B cell (primary cell): ENCODE measurements around the gene ASPRV1. TPM values are rescaled to one million over a fixed set of nuclear protein-coding genes. Genes with fewer than 3 reads are reported as not detected.

Source experiments
- ATAC-seq: fragments of 200-7000 bp; cut with Tn5 transposase; one replicate; pipeline ENCODE4 v1.10.0; 2021; ENCODE audit warnings: low read depth, mild to moderate bottlenecking, moderate number of reproducible peaks, moderate library complexity
- CTCF ChIA-PET: fragments of 350-600 bp; sonication (Branson Sonifier 250); formaldehyde crosslinking; loops from one replicate; lab custom pipeline; 2021; ENCODE audit warnings: antibody characterized with exemption, inconsistent platforms; lab: Charles Lee
- POLR2A ChIA-PET: fragments of 350-600 bp; sonication (Branson Sonifier 250); formaldehyde crosslinking; loops from one replicate; lab custom pipeline; 2021; ENCODE audit warnings: antibody characterized with exemption; lab: Charles Lee
- DNase-seq: peaks from one replicate; pipeline ENCODE4 v3.0.0; 2013
- H2AFZ ChIP-seq: 2 replicates; pipeline ENCODE4 v1.6.1; 2012; ENCODE audit warnings: mild to moderate bottlenecking, low read depth, low read length; ENCODE audit not compliant: insufficient read depth, poor library complexity, severe bottlenecking
- H3K27ac ChIP-seq, 2 donors: 1 replicate in 1 of 2; 2 replicates in 1 of 2; pipeline ENCODE4 v1.5.1; 2012 to 2013; ENCODE audit warnings: low read length in 2 of 2, mild to moderate bottlenecking in 2 of 2, moderate library complexity in 1 of 2
- H3K27me3 ChIP-seq, 4 experiments: fragments of 200-600 bp in 1 of 4; sonication (generic) in 1 of 4; replicated peaks in 1 of 4; 1 replicate in 2 of 4; 2 replicates in 2 of 4; pipeline versions ENCODE4 v1.6.1 to v1.7.0; 2013 to 2016; ENCODE audit warnings: low read length in 3 of 4, mild to moderate bottlenecking in 2 of 4, mixed read lengths in 1 of 4, moderate library complexity in 1 of 4; ENCODE audit not compliant: insufficient read depth in 4 of 4, control insufficient read depth in 3 of 4; ENCODE audit errors: control extremely low read depth in 1 of 4
- H3K36me3 ChIP-seq, 2 experiments: replicated peaks in 1 of 2; 1 replicate in 1 of 2; 2 replicates in 1 of 2; pipeline versions ENCODE4 v1.6.1 to v1.7.1; 2013; ENCODE audit warnings: low read length in 1 of 2; ENCODE audit not compliant: insufficient read depth in 2 of 2, control insufficient read depth in 1 of 2; ENCODE audit errors: control extremely low read depth in 1 of 2, extremely low read depth in 1 of 2
- H3K4me1 ChIP-seq, 2 donors: fragments of 200-600 bp in 1 of 2; sonication (generic) in 1 of 2; 1 replicate in 1 of 2; 2 replicates in 1 of 2; pipeline versions ENCODE4 v1.5.1 to v1.6.1; 2013 to 2017; ENCODE audit warnings: low read length in 2 of 2; ENCODE audit not compliant: control insufficient read depth in 2 of 2, insufficient read depth in 2 of 2
- H3K4me2 ChIP-seq: replicated peaks from 2 replicates; pipeline ENCODE3; 2012; ENCODE audit warnings: mild to moderate bottlenecking, low read depth, low read length; ENCODE audit not compliant: poor library complexity, severe bottlenecking
- H3K4me3 ChIP-seq, 5 experiments: fragments of 200-600 bp in 1 of 5; sonication (generic) in 1 of 5; 1 replicate in 3 of 5; 2 replicates in 2 of 5; pipeline versions ENCODE4 v1.5.1 to v1.7.0; 2011 to 2016; ENCODE audit warnings: low read length in 4 of 5, mild to moderate bottlenecking in 4 of 5, low read depth in 2 of 5, control low read depth in 1 of 5, moderate library complexity in 1 of 5; ENCODE audit not compliant: insufficient read depth in 1 of 5; ENCODE audit errors: control extremely low read depth in 1 of 5, extremely low read depth in 1 of 5
- H3K79me2 ChIP-seq: fragments of 200-600 bp; sonication (generic); one replicate; pipeline ENCODE4 v1.6.0; 2016; ENCODE audit warnings: low read length; ENCODE audit not compliant: control insufficient read depth, insufficient read depth
- H3K9ac ChIP-seq: fragments of 200-600 bp; sonication (generic); 2 replicates; pipeline ENCODE4 v1.6.1; 2017; ENCODE audit warnings: mild to moderate bottlenecking, low read length, moderate library complexity
- H3K9me3 ChIP-seq, 3 donors: one replicate each; pipeline versions ENCODE4 v1.6.1 to v1.7.1; 2013; ENCODE audit warnings: low read length in 2 of 3; ENCODE audit not compliant: control insufficient read depth in 2 of 3, insufficient read depth in 1 of 3; ENCODE audit errors: control extremely low read depth in 1 of 3
- H4K20me1 ChIP-seq: 2 replicates; pipeline ENCODE4 v1.6.0; 2012; ENCODE audit warnings: mild to moderate bottlenecking, low read length; ENCODE audit not compliant: insufficient read depth, control insufficient read depth, poor library complexity, severe bottlenecking
- H3K27ac Mint-ChIP-seq: one replicate; pipeline ENCODE4 v1.8.0; 2021; ENCODE audit warnings: mixed read lengths
- H3K27me3 Mint-ChIP-seq: one replicate; pipeline ENCODE4 v1.8.0; 2021; ENCODE audit warnings: mixed read lengths
- H3K4me1 Mint-ChIP-seq: one replicate; pipeline ENCODE4 v1.8.0; 2021; ENCODE audit warnings: mixed read lengths
- H3K4me3 Mint-ChIP-seq: one replicate; pipeline ENCODE4 v1.8.0; 2021; ENCODE audit warnings: mixed read lengths
- H3K9me3 Mint-ChIP-seq: one replicate; pipeline ENCODE4 v1.8.0; 2022; ENCODE audit warnings: mixed read lengths; ENCODE audit not compliant: insufficient read depth
- EZH2 ChIP-seq: IDR thresholded peaks from 2 replicates; pipeline ENCODE4 v1.6.1; 2012; ENCODE audit warnings: borderline replicate concordance, low read depth, mild to moderate bottlenecking, moderate library complexity, low read length; ENCODE audit not compliant: insufficient read depth, poor library complexity, severe bottlenecking
- WGBS: methylation state at CpG from one replicate; pipeline ENCODE4 v1.1.5; 2013; ENCODE audit warnings: missing lambda C conversion rate; ENCODE audit not compliant: insufficient coverage; 5-methylcytosine and 5-hydroxymethylcytosine counted together
- intact Hi-C: fragments of 100-400 bp; cut with micrococcal nuclease; formaldehyde crosslinking; loops from one replicate; pipeline ENCODE4 v1.10.0; 2022
- polyA plus RNA-seq: library from polyadenylated mRNA; depleted of rRNA; stranded (reverse); fragments of >200 nt; gene quantifications from 2 replicates; pipeline ENCODE4 v1.2.3, GENCODE V29; 2012
- total RNA-seq, 2 donors: library from RNA; stranded (reverse); fragments of 120-200 nt in 1 of 2; gene quantifications; 1 replicate in 1 of 2; 2 replicates in 1 of 2; pipeline versions ENCODE4 v1.2.3 to v1.2.4, GENCODE V29; 2013 to 2022
- TF ChIP-seq, protein P1 (sequence below): fragments of 200-600 bp; IDR thresholded peaks from one replicate; pipeline ENCODE4 v1.8.0; 2022; ENCODE audit warnings: antibody characterized with exemption, mild to moderate bottlenecking

ASPRV1 gene
- total and polyA plus RNA-seq, 2 donors (not counting 1 experiment from before 2014, with no cell fraction given), result 1.1 TPM

DNA sequence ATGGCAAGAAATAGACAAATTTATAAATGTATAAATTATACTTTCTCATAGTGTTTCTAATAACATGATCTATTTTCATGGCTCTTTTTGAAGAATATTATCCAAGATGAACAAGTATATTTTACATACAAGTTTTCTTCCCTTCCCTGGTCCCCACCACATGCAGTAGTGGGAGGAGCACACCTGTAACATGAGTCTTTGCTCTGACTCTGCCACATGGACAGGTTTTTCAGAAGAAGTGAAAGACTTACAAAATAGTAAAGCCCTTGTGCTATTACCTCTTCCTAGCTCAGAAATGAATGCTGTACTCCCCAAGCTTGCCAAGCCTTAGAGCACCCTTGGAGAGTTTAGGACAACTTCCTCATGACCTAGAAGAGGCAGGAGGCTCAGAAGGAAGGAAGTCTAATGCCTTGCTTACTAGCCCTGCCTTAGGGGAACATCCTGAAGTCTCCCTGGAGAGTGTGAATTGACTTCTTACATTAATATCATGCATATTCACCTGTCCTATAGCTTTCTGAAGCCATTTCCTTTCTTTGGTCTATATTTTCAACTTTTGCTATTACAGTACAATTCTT lies 28.1 kb downstream of the ASPRV1 start:
- peaks cover 8 to 42% of the 10 kb centered on the region in 2 experiments for H3K36me3 ChIP-seq
- ATAC-seq (no peak), DNase-seq (no peak)
- H3K4me3 ChIP-seq, result no peak overlapping the region
- H4K20me1 ChIP-seq, result peaks cover 6% of the 10 kb centered on the region
- H3K27ac Mint-ChIP-seq, result no peak overlapping the region
- no peaks in the 10 kb centered on the region for H3K9me3 ChIP-seq
- H3K4me1 ChIP-seq, result no peaks in the 10 kb centered on the region
- no peak for TF ChIP-seq EZH2
- TF ChIP-seq, protein P1, sequence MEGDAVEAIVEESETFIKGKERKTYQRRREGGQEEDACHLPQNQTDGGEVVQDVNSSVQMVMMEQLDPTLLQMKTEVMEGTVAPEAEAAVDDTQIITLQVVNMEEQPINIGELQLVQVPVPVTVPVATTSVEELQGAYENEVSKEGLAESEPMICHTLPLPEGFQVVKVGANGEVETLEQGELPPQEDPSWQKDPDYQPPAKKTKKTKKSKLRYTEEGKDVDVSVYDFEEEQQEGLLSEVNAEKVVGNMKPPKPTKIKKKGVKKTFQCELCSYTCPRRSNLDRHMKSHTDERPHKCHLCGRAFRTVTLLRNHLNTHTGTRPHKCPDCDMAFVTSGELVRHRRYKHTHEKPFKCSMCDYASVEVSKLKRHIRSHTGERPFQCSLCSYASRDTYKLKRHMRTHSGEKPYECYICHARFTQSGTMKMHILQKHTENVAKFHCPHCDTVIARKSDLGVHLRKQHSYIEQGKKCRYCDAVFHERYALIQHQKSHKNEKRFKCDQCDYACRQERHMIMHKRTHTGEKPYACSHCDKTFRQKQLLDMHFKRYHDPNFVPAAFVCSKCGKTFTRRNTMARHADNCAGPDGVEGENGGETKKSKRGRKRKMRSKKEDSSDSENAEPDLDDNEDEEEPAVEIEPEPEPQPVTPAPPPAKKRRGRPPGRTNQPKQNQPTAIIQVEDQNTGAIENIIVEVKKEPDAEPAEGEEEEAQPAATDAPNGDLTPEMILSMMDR, result no peak
- H3K27me3 ChIP-seq, result no peaks in the 10 kb centered on the region
- H3K27ac ChIP-seq, result no peak overlapping the region
- ChIA-PET POLR2A (no interaction called here), CTCF (interaction anchor here (0.7 kb wide), 1 partner anchor 19 kb away, joined by 3 read pairs; no protein-coding TSS in a partner anchor)
- peaks cover 7% of the 10 kb centered on the region for H3K79me2 ChIP-seq
- no peak overlapping the region for H3K4me2 ChIP-seq
- H3K4me1 Mint-ChIP-seq, result peaks cover 10% of the 10 kb centered on the region
- H3K9me3 Mint-ChIP-seq, result no peaks in the 10 kb centered on the region
- no peak overlapping the region for H3K4me3 Mint-ChIP-seq
- H3K27me3 Mint-ChIP-seq, result no peaks in the 10 kb centered on the region
- H2AFZ ChIP-seq, result no peak overlapping the region
- intact Hi-C loops, result no loop called here
- H3K9ac ChIP-seq, result no peak overlapping the region

DNA sequence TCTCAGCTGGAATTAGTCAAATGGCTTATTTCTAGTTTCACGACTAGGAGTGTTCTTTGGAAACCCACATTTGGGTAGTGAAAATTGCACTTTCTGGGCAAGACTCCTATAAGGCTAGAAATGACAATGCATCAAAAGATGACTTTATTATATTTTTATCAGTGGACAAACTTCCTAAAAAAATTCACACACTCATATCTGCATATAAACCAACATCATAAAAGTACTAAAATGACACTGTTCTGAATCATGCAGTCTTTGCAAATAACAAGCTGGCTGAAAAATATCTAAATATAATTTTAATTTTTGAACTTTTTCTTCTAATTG lies 28.9 kb downstream of the ASPRV1 start:
- Mint-ChIP-seq H3K27me3 (no peaks in the 10 kb centered on the region), H3K9me3 (no peaks in the 10 kb centered on the region), H3K27ac (no peak overlapping the region), H3K4me1 (peaks cover 10% of the 10 kb centered on the region), H3K4me3 (no peak overlapping the region)
- no peak overlapping the region for H3K4me3 ChIP-seq
- H3K27ac ChIP-seq, result no peak overlapping the region
- POLR2A ChIA-PET, result interaction anchor here (0.5 kb wide), 1 partner anchor 133 kb away, joined by 5 read pairs; no protein-coding TSS in a partner anchor
- H3K36me3 ChIP-seq, result peaks cover 8 to 42% of the 10 kb centered on the region in 2 experiments
- CTCF ChIA-PET, result interaction anchor here (0.5 to 0.7 kb wide), 2 partner anchors 19 to 134 kb away, joined by 3 to 4 read pairs; no protein-coding TSS in a partner anchor
- no peaks in the 10 kb centered on the region for H3K4me1 ChIP-seq
- no peak overlapping the region for H3K4me2 ChIP-seq
- ATAC-seq (no peak), DNase-seq (no peak)
- WGBS, result no CpG with 5 or more reads among the region's 1 CpG
- no peak overlapping the region for H3K9ac ChIP-seq
- peaks cover 7% of the 10 kb centered on the region for H3K79me2 ChIP-seq
- no peaks in the 10 kb centered on the region for H3K27me3 ChIP-seq
- H4K20me1 ChIP-seq, result peaks cover 6% of the 10 kb centered on the region
- intact Hi-C loops, result no loop called here
- TF ChIP-seq EZH2, result no peak
- TF ChIP-seq, protein P1, result no peak
- H2AFZ ChIP-seq, result no peak overlapping the region
- H3K9me3 ChIP-seq, result no peaks in the 10 kb centered on the region
